KOPT-K1 (cell line): ENCODE data around the gene PPP1R7.

ENCODE experiments used
- H3K27ac ChIP-seq: fragments of 200-600 bp; sonication (generic); 2 replicates; pipeline ENCODE4 v1.5.1; 2016; ENCODE audit warnings: antibody characterized with exemption, mild to moderate bottlenecking, low read depth, low read length; ENCODE audit not compliant: poor library complexity, severe bottlenecking
- H3K36me3 ChIP-seq: fragments of 200-600 bp; sonication (generic); 2 replicates; pipeline ENCODE4 v1.5.1; 2017; ENCODE audit warnings: antibody characterized with exemption, mild to moderate bottlenecking, low read length, moderate library complexity; ENCODE audit not compliant: insufficient read depth
- H3K9me3 ChIP-seq: fragments of 200-600 bp; sonication (generic); 2 replicates; pipeline ENCODE4 v1.5.1; 2017; ENCODE audit warnings: antibody characterized with exemption, low read length, mild to moderate bottlenecking; ENCODE audit not compliant: insufficient read depth, poor library complexity, severe bottlenecking

The PPP1R7 gene

GRCh38 chr2:241226723-241227572 lies 76.7 kb downstream of the PPP1R7 start:
- H3K9me3 ChIP-seq = no peaks in the 10 kb centered on the region
- H3K36me3 ChIP-seq = peaks cover 58% of the 10 kb centered on the region
- no peak overlapping the region for H3K27ac ChIP-seq

GRCh38 chr2:241227594-241227993 lies 77.3 kb downstream of the PPP1R7 start:
- Histone ChIP-seq H3K36me3 (peaks cover 64% of the 10 kb centered on the region), H3K27ac (no peak overlapping the region), H3K9me3 (no peaks in the 10 kb centered on the region)

- H3K9me3 ChIP-seq = no peaks in the 10 kb centered on the region
- peaks cover 71% of the 10 kb centered on the region for H3K36me3 ChIP-seq
- H3K27ac ChIP-seq = no peak overlapping the region
Measured at GRCh38 chr2:241228081-241228859, 78.0 kb downstream of the PPP1R7 start.

GRCh38 chr2:241228860-241229516 lies 78.7 kb downstream of the PPP1R7 start:
- H3K27ac ChIP-seq = no peak overlapping the region
- H3K9me3 ChIP-seq = no peaks in the 10 kb centered on the region
- peaks cover 78% of the 10 kb centered on the region for H3K36me3 ChIP-seq

- Histone ChIP-seq H3K9me3 (no peaks in the 10 kb centered on the region), H3K27ac (no peak overlapping the region), H3K36me3 (peaks cover 86% of the 10 kb centered on the region)
Measured at GRCh38 chr2:241229563-241230401, 79.5 kb downstream of the PPP1R7 start.

GRCh38 chr2:241230435-241230834 lies 80.2 kb downstream of the PPP1R7 start:
- peaks cover 92% of the 10 kb centered on the region for H3K36me3 ChIP-seq
- no peaks in the 10 kb centered on the region for H3K9me3 ChIP-seq
- no peak overlapping the region for H3K27ac ChIP-seq

GRCh38 chr2:241232736-241233575 lies 82.7 kb downstream of the PPP1R7 start:
- no peaks in the 10 kb centered on the region for H3K9me3 ChIP-seq
- peaks cover 99% of the 10 kb centered on the region for H3K36me3 ChIP-seq
- H3K27ac ChIP-seq = no peak overlapping the region
